Activated naive CD4-positive, alpha-beta T cell treated with anti-CD3 and anti-CD28 coated beads, Interleukin-2, amount 50 U/mL, for 16 hours (primary cell): Measurements from ENCODE around the gene NRP1.

Experiments
- DNase-seq: peaks from one replicate; pipeline ENCODE4 v3.0.0-alpha.2; 2020

The NRP1 gene

GRCh38 chr10:33174674-33175434 lies 159.6 kb downstream of the NRP1 start:
- DNase-seq = no peak

- no peak for DNase-seq
These were observed 168.6 kb downstream of the NRP1 start for GRCh38 chr10:33165911-33166310.

- no peak for DNase-seq
These were observed 170.3 kb downstream of the NRP1 start for GRCh38 chr10:33164060-33164709.

- no peak for DNase-seq
These were observed 172.3 kb downstream of the NRP1 start for GRCh38 chr10:33162248-33162575.

GRCh38 chr10:33161550-33162247 lies 172.8 kb downstream of the NRP1 start:
- no peak for DNase-seq

GRCh38 chr10:33160151-33160550 lies 174.3 kb downstream of the NRP1 start:
- no peak for DNase-seq

GRCh38 chr10:33157103-33157502 lies 177.4 kb downstream of the NRP1 start:
- no peak for DNase-seq

GRCh38 chr10:33155720-33156638 lies 178.5 kb downstream of the NRP1 start:
- DNase-seq = no peak

GRCh38 chr10:33154590-33154989 lies 179.9 kb downstream of the NRP1 start:
- no peak for DNase-seq

GRCh38 chr10:33153968-33154327 lies 180.5 kb downstream of the NRP1 start:
- no peak for DNase-seq

GRCh38 chr10:33153251-33153967 lies 181.1 kb downstream of the NRP1 start:
- DNase-seq = no peak

GRCh38 chr10:33152750-33153149 lies 181.7 kb downstream of the NRP1 start:
- no peak for DNase-seq

- no peak for DNase-seq
These were observed 182.3 kb downstream of the NRP1 start for GRCh38 chr10:33152146-33152545.

- no peak for DNase-seq
These were observed 183.1 kb downstream of the NRP1 start for GRCh38 chr10:33151344-33151864.

GRCh38 chr10:33150889-33151288 lies 183.6 kb downstream of the NRP1 start:
- no peak for DNase-seq

- no peak for DNase-seq
These were observed 184.3 kb downstream of the NRP1 start for GRCh38 chr10:33150146-33150545.

- no peak for DNase-seq
These were observed 187.5 kb downstream of the NRP1 start for GRCh38 chr10:33147013-33147310.

- DNase-seq = no peak
These were observed 188.1 kb downstream of the NRP1 start for GRCh38 chr10:33146189-33147012.

- DNase-seq = no peak
These were observed 188.8 kb downstream of the NRP1 start for GRCh38 chr10:33145451-33146188.

- peak; percentile 64 for DNase-seq
These were observed 191.2 kb downstream of the NRP1 start for GRCh38 chr10:33143160-33143728.
